Parathyroid adenoma (tissue), 2 donors: ENCODE measurements around the gene NOTUM.
"Not testable (repeated sequence)": the region's sequence is repeated elsewhere in the genome, so short reads cannot be mapped to it uniquely, and the experiment has no call there.

Experiments used
- H2AFZ ChIP-seq: fragments of 300-600 bp; sonication (generic); one replicate; pipeline ENCODE4 v1.7.0; 2017; ENCODE audit warnings: antibody characterized with exemption, mild to moderate bottlenecking
- H3K27ac ChIP-seq: fragments of 300-600 bp; sonication (generic); one replicate; pipeline ENCODE4 v1.7.0; 2017
- H3K27me3 ChIP-seq: fragments of 300-600 bp; sonication (generic); one replicate; pipeline ENCODE4 v1.7.0; 2017; ENCODE audit warnings: low read length; ENCODE audit not compliant: control insufficient read depth, insufficient read depth
- H3K36me3 ChIP-seq: fragments of 300-600 bp; sonication (generic); one replicate; pipeline ENCODE4 v1.7.0; 2017; ENCODE audit warnings: low read length; ENCODE audit not compliant: control insufficient read depth, insufficient read depth
- H3K4me1 ChIP-seq: fragments of 300-600 bp; sonication (generic); one replicate; pipeline ENCODE4 v1.7.0; 2017; ENCODE audit warnings: control low read depth
- H3K4me2 ChIP-seq: fragments of 300-600 bp; sonication (generic); one replicate; pipeline ENCODE4 v1.7.0; 2017; ENCODE audit warnings: low read length
- H3K4me3 ChIP-seq: fragments of 300-600 bp; sonication (generic); one replicate; pipeline ENCODE4 v1.7.0; 2017; ENCODE audit warnings: low read depth, low read length
- H3K79me2 ChIP-seq: fragments of 300-600 bp; sonication (generic); one replicate; pipeline ENCODE4 v1.7.0; 2017; ENCODE audit warnings: control low read depth
- H3K9ac ChIP-seq: fragments of 300-600 bp; sonication (generic); one replicate; pipeline ENCODE4 v1.7.0; 2017; ENCODE audit warnings: mild to moderate bottlenecking
- H3K9me3 ChIP-seq: fragments of 300-600 bp; sonication (generic); one replicate; pipeline ENCODE4 v1.7.0; 2017; ENCODE audit warnings: low read length; ENCODE audit not compliant: control insufficient read depth
- TF ChIP-seq, protein P1 (sequence below): fragments of 300-600 bp; sonication (generic); IDR thresholded peaks from one replicate; pipeline ENCODE4 v1.7.0; 2017; ENCODE audit warnings: antibody characterized with exemption, mild to moderate bottlenecking
- donor health status: primary hyperparathyroidism.

The NOTUM gene

DNA sequence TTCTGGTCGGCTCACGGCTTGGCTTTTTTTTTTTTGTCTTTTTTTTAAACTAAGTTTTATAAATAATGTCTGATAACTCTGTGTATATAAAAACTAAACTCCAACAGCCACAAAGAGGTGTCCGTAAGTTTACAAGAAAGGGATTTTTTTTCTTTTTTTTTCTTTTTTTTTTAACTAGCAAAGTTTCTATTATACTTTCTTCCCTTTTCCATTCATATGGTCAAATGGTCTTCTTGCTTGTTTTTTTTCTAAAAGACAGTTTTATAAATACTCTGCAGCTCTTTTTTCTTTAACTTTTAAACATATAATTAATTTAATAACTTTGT is 39.5 kb downstream of the NOTUM start:
- no peak overlapping the region for H2AFZ ChIP-seq
- no peaks in the 10 kb centered on the region for H3K27me3 ChIP-seq
- TF ChIP-seq, protein P1, sequence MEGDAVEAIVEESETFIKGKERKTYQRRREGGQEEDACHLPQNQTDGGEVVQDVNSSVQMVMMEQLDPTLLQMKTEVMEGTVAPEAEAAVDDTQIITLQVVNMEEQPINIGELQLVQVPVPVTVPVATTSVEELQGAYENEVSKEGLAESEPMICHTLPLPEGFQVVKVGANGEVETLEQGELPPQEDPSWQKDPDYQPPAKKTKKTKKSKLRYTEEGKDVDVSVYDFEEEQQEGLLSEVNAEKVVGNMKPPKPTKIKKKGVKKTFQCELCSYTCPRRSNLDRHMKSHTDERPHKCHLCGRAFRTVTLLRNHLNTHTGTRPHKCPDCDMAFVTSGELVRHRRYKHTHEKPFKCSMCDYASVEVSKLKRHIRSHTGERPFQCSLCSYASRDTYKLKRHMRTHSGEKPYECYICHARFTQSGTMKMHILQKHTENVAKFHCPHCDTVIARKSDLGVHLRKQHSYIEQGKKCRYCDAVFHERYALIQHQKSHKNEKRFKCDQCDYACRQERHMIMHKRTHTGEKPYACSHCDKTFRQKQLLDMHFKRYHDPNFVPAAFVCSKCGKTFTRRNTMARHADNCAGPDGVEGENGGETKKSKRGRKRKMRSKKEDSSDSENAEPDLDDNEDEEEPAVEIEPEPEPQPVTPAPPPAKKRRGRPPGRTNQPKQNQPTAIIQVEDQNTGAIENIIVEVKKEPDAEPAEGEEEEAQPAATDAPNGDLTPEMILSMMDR = no peak
- no peaks in the 10 kb centered on the region for H3K36me3 ChIP-seq
- peaks cover 31% of the 10 kb centered on the region for H3K4me1 ChIP-seq
- H3K4me3 ChIP-seq = no peak overlapping the region
- no peak overlapping the region for H3K4me2 ChIP-seq
- H3K79me2 ChIP-seq = peaks cover 51% of the 10 kb centered on the region
- no peaks in the 10 kb centered on the region for H3K9me3 ChIP-seq
- no peak overlapping the region for H3K27ac ChIP-seq
- no peak overlapping the region for H3K9ac ChIP-seq

DNA sequence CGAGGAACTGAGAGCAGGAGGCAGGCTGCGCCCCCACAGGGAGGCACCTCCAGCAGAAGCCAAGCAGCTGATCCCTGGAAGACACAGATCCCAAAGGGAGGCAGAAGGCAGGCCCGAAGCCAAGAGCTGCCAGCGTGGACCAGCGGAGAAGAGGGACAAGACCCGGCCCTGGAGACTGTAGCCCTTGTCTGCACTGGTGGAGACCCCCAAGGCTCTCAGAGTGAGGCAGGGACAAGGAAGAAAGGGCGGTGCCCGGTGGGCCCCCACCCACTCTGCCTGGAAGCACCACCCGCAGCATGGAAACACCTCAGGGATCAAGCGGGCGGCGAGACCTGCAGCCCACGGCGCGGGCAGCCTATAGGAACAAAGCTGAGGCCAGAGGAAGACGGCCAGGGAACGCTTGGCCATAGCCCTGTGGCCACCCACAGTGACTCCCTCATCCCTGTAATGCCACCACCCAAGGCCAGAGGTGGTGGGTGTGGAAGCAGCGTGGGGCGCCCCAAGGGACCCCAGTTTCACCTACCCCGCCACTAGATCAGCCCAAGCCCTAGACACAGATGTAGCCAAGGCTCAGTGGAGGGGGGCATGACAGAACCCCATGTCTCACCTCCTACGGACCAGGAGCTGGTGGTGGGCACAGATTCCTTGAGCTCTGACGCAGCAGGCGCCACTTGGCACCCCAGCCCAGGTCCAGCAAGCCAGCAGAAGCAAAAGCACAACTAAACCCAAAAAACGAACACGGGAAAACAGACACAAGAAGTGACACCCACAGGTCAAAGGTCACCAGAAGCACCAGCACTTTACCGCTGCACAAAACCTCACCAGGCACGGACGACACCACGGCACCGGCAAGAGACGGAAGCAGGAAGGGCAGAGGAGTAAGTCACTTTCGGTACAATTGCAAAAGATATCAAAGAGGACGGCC is 40.1 kb downstream of the NOTUM start:
- no peak overlapping the region for H3K4me3 ChIP-seq
- peaks cover 31% of the 10 kb centered on the region for H3K4me1 ChIP-seq
- TF ChIP-seq, protein P1 = no peak
- no peaks in the 10 kb centered on the region for H3K36me3 ChIP-seq
- H3K79me2 ChIP-seq = peaks cover 52% of the 10 kb centered on the region
- H3K27ac ChIP-seq = no peak overlapping the region
- no peak overlapping the region for H2AFZ ChIP-seq
- no peak overlapping the region for H3K4me2 ChIP-seq
- H3K9me3 ChIP-seq = no peaks in the 10 kb centered on the region
- H3K9ac ChIP-seq = no peak overlapping the region
- no peaks in the 10 kb centered on the region for H3K27me3 ChIP-seq

DNA sequence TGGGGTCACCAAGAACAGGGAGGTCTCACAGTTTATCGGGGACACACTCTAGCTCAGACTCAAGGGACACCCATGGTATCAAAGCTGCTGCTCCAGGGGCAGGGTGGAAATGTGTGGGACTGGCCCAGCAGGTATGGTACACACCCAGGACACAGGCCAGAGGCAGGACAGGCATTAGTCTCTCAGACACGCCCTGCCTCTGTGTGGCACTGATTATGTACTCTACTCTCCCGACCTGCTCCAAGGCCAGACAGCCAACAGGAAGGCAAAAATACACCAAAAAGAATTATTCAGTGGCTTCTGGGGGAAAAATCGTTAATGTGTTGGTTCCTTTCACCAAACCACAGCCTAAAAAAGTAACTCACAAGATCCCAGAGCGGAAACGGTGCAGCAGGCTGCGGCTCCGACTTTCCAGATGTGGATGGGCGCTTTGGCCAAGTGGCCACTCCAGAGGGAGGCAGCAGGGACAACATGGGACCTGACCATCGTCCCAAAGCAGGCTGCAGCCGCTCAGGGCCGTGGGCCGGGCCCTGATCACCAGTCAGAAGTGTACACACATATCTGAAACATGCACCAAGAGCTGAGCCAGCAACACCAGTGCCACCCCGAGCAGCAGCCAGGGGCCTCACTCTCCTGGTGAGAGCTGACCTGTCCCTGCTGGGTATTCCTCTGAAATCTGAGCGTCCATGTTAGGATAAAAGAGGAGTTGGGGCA is 42.0 kb downstream of the NOTUM start:
- H3K27ac ChIP-seq = no peak overlapping the region
- H3K27me3 ChIP-seq = no peaks in the 10 kb centered on the region
- no peak overlapping the region for H3K4me3 ChIP-seq
- H3K4me2 ChIP-seq = no peak overlapping the region
- H3K4me1 ChIP-seq = peaks cover 21% of the 10 kb centered on the region
- peaks cover 65% of the 10 kb centered on the region for H3K79me2 ChIP-seq
- no peak overlapping the region for H3K9ac ChIP-seq
- TF ChIP-seq, protein P1 = no peak
- H3K36me3 ChIP-seq = no peaks in the 10 kb centered on the region
- H3K9me3 ChIP-seq = no peaks in the 10 kb centered on the region
- H2AFZ ChIP-seq = no peak overlapping the region

DNA sequence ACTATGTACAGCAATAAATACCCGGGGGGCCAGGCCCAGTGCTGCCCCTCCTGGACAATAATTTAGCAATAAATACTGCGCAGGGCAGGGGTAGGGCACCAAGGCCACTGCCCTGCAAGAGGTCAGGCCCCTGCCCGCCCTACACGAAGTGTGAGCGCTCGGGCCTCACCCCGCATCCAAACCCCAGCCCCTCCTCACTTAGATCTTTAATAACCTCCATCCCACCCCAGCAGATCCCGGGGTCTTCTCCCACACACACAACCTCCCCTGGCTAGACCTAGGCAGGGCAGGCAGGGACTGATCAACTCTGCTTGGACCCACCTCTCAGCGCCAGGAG is 42.7 kb downstream of the NOTUM start:
- Histone ChIP-seq H3K4me1 (peaks cover 16% of the 10 kb centered on the region), H3K27ac (peak overlapping the region; percentile 6), H3K79me2 (peaks cover 65% of the 10 kb centered on the region), H3K4me3 (peak overlapping the region; percentile 59), H3K4me2 (peak overlapping the region; percentile 67)
- not testable (repeated sequence) for H3K9me3 ChIP-seq, H2AFZ ChIP-seq, H3K36me3 ChIP-seq, H3K27me3 ChIP-seq, H3K9ac ChIP-seq

DNA sequence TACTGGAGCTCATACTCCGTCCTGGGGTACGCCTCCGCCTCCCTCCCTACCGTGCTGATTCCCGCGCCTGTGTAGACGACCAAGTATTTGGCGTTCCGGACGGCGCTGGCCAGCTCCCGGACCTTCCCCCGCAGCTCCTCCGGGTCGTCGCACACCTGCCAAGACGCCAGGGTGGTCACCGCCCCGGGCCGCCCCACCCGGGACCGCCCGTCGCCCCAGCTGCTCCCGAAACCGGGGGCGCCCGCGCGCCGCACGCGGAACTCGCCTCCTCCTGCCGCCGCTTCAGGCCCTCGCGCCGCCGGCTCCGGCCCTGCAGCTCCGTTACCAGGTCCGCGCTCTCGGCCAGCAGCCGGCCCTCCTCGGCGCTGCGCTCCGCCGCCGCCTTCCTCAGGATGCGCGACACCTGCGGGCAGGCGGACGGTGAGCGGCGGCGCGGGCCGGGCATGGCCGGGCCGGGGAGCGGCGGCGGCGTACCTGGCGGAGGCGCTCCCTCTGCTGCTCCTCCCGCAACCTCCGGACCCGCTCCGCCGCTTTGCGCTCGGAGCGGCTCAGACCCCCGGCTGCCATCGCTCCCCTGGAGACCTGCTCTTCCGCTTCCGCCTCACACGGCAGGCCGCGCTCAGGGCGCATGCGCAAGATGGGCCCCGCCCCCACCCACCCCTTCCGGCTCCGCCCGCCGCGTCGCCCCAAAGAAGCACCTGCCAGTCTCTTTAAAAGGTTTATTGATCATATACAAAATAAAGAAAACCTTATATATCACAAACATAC is 43.2 kb downstream of the NOTUM start, which contains the start of gene SIRT7:
TSS of gene SIRT7 (minus strand) at position 612 of the 768 bp plus-strand sequence. CDS start at position 567, 45 bp downstream.
- Histone ChIP-seq H3K36me3 (no peaks in the 10 kb centered on the region), H3K79me2 (peaks cover 64% of the 10 kb centered on the region), H3K4me2 (peak within 1 kb of the TSS; percentile 78), H2AFZ (peak within 1 kb of the TSS; percentile 63), H3K9me3 (no peaks in the 10 kb centered on the region), H3K27me3 (no peaks in the 10 kb centered on the region), H3K27ac (peak within 1 kb of the TSS; percentile 6), H3K4me3 (peak within 1 kb of the TSS; percentile 59), H3K9ac (no peak within 1 kb of the TSS), H3K4me1 (peaks cover 13% of the 10 kb centered on the region)
- TF ChIP-seq, protein P1 = no peak
